HepG2 (cell line): ENCODE measurements around the gene NAIF1. TPM values are rescaled to one million over a fixed set of nuclear protein-coding genes. Genes with fewer than 3 reads are reported as not detected.

Experiments
- FOXM1 ChIP-seq: sonication (generic); formaldehyde crosslinking; IDR thresholded peaks from 2 replicates; pipeline ENCODE4 v1.5.0; 2020; ENCODE audit warnings: missing genetic modification reagents
- GATAD2A ChIP-seq: IDR thresholded peaks from 2 replicates; pipeline ENCODE4 v1.6.1; 2016
- HOXA9 ChIP-seq: sonication (generic); formaldehyde crosslinking; IDR thresholded peaks from 2 replicates; pipeline ENCODE4 v1.8.1; 2022; ENCODE audit warnings: missing genetic modification reagents, mild to moderate bottlenecking, moderate library complexity, borderline replicate concordance
- KDM1A ChIP-seq: IDR thresholded peaks from 2 replicates; pipeline ENCODE4 v1.6.1; 2016; ENCODE audit warnings: missing compliant biosample characterization
- MXD4 ChIP-seq: IDR thresholded peaks from 2 replicates; pipeline ENCODE4 v1.6.1; 2016; ENCODE audit warnings: mild to moderate bottlenecking, missing biosample characterization, missing genetic modification reagents
- REPIN1 ChIP-seq: sonication (generic); formaldehyde crosslinking; IDR thresholded peaks from 2 replicates; pipeline ENCODE4 v1.8.0; 2022; ENCODE audit warnings: missing genetic modification reagents, low read depth, mild to moderate bottlenecking, borderline replicate concordance
- SIX1 ChIP-seq: sonication (generic); formaldehyde crosslinking; IDR thresholded peaks from 2 replicates; pipeline ENCODE4 v1.4.0; 2020; ENCODE audit warnings: missing genetic modification reagents, borderline replicate concordance
- TARDBP ChIP-seq: sonication (generic); formaldehyde crosslinking; IDR thresholded peaks from 2 replicates; pipeline ENCODE4 v1.8.0; 2022; ENCODE audit warnings: mild to moderate bottlenecking, missing genetic modification reagents
- ZC3H13 ChIP-seq: sonication (generic); formaldehyde crosslinking; IDR thresholded peaks from 2 replicates; pipeline ENCODE4 v1.8.1; 2023; ENCODE audit warnings: mild to moderate bottlenecking, missing genetic modification reagents, moderate library complexity
- ZFP36L1 ChIP-seq: sonication (generic); formaldehyde crosslinking; IDR thresholded peaks from 2 replicates; pipeline ENCODE4 v1.8.0; 2022; ENCODE audit warnings: mild to moderate bottlenecking, missing genetic modification reagents, moderate library complexity
- ZNF274 ChIP-seq: sonication (generic); formaldehyde crosslinking; IDR thresholded peaks from 2 replicates; pipeline ENCODE4 v1.5.1; 2020; ENCODE audit warnings: mild to moderate bottlenecking, missing genetic modification reagents
- ZNF331 ChIP-seq: sonication (generic); formaldehyde crosslinking; IDR thresholded peaks from 2 replicates; pipeline ENCODE4 v1.4.0; 2020; ENCODE audit warnings: missing genetic modification reagents
- ZNF556 ChIP-seq: sonication (generic); formaldehyde crosslinking; IDR thresholded peaks from 2 replicates; pipeline ENCODE4 v1.4.0; 2020; ENCODE audit warnings: mild to moderate bottlenecking, missing genetic modification reagents, borderline replicate concordance
- ZNF772 ChIP-seq: sonication (generic); formaldehyde crosslinking; IDR thresholded peaks from 2 replicates; pipeline ENCODE4 v1.5.0; 2020; ENCODE audit warnings: mild to moderate bottlenecking, missing genetic modification reagents
- ZNF816 ChIP-seq: sonication (generic); formaldehyde crosslinking; IDR thresholded peaks from 2 replicates; pipeline ENCODE4 v1.8.0; 2022; ENCODE audit warnings: missing genetic modification reagents, mild to moderate bottlenecking, borderline replicate concordance
- polyA plus RNA-seq, 8 experiments: library from polyadenylated mRNA; depleted of rRNA in 3 of 8; stranded (reverse) in 7 of 8; unstranded in 1 of 8; fragments of >200 nt; fragmentation: Illumina TruSeq in 4 of 8; extraction: Trizol in 4 of 8; gene quantifications; 2 replicates each; pipeline versions ENCODE4 v1.2.1 to v1.2.3, GENCODE V29; 2011 to 2016; ENCODE audit warnings: low read depth in 4 of 8, missing spikeins in 1 of 8, mixed read lengths in 1 of 8; ENCODE audit not compliant: insufficient read depth in 1 of 8
- total RNA-seq, 5 experiments: library from RNA; depleted of rRNA; stranded (reverse); fragments of >200 nt; fragmentation: Illumina TruSeq; extraction: Trizol; gene quantifications; 2 replicates each; pipeline ENCODE4 v1.2.3, GENCODE V29; 2016; ENCODE audit warnings: low read depth in 1 of 5
- TF ChIP-seq, protein P1 (sequence below): sonication (generic); formaldehyde crosslinking; IDR thresholded peaks from 2 replicates; pipeline ENCODE4 v1.4.0; 2020; ENCODE audit warnings: missing genetic modification reagents
- TF ChIP-seq, protein P2 (sequence below): sonication (generic); formaldehyde crosslinking; IDR thresholded peaks from 2 replicates; pipeline ENCODE4 v1.4.0; 2020; ENCODE audit warnings: mild to moderate bottlenecking, missing genetic modification reagents
- TF ChIP-seq, protein P3 (sequence below), 2 experiments: fragments of 450-650 bp in 1 of 2; sonication (generic) in 1 of 2; formaldehyde crosslinking in 1 of 2; IDR thresholded peaks; 2 replicates each; pipeline versions ENCODE4 v1.6.1 to v1.8.0; 2016 to 2022; ENCODE audit warnings: antibody characterized with exemption in 1 of 2, mild to moderate bottlenecking in 1 of 2, missing genetic modification reagents in 1 of 2

Gene NAIF1
- total and polyA plus RNA-seq, 2 of the 13 experiments (the other 11 are each of a cell fraction or from before 2014, with no cell fraction given), result 6.0 to 6.9 TPM

DNA sequence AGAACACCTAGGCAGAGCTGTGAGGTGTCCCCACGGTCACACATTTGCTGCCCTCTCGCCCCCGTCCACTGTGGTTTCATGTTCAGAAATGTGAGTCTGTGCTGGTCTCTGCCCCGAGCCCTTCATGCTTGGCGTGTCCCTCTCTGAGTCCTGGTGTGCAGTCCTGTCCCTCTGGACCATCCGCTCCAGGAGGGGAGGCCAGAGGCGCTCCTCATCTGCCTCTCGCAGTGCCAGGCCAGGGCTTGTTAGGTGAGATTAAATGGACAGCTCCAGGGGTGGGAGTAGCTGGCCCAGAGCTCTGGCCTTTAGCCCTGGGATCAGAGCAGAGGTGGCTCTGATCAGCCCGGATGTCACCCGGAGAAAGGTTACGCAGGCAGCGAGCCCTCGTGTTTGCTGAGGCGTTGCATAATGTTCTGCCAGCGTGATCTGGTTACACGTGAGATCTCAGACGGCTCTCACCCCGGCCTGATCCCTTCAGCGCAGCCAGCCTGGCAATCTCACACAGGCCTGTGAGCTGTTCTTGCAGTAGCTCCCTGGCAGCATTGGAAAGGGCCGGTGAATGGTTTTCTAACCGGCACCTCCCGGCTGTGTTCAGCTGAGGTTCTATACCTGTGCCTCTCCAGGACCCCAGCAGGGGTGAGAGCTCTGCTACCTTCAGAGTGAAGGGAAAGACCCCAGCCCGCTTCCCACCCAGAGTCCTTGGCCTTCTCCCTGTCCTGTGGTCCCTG is 35.9 kb upstream of the NAIF1 start (continued):
- TF ChIP-seq, protein P1, sequence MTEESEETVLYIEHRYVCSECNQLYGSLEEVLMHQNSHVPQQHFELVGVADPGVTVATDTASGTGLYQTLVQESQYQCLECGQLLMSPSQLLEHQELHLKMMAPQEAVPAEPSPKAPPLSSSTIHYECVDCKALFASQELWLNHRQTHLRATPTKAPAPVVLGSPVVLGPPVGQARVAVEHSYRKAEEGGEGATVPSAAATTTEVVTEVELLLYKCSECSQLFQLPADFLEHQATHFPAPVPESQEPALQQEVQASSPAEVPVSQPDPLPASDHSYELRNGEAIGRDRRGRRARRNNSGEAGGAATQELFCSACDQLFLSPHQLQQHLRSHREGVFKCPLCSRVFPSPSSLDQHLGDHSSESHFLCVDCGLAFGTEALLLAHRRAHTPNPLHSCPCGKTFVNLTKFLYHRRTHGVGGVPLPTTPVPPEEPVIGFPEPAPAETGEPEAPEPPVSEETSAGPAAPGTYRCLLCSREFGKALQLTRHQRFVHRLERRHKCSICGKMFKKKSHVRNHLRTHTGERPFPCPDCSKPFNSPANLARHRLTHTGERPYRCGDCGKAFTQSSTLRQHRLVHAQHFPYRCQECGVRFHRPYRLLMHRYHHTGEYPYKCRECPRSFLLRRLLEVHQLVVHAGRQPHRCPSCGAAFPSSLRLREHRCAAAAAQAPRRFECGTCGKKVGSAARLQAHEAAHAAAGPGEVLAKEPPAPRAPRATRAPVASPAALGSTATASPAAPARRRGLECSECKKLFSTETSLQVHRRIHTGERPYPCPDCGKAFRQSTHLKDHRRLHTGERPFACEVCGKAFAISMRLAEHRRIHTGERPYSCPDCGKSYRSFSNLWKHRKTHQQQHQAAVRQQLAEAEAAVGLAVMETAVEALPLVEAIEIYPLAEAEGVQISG (CRISPR knock-in tag), result peak; percentile 90
- TF ChIP-seq, protein P2, sequence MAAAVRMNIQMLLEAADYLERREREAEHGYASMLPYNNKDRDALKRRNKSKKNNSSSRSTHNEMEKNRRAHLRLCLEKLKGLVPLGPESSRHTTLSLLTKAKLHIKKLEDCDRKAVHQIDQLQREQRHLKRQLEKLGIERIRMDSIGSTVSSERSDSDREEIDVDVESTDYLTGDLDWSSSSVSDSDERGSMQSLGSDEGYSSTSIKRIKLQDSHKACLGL (CRISPR knock-in tag), result peak; percentile 97
- TF ChIP-seq ZNF274 (CRISPR knock-in tag) (peak; percentile 98), ZFP36L1 (peak; percentile 98), ZC3H13 (CRISPR knock-in tag) (peak; percentile 89), ZNF331 (CRISPR knock-in tag) (peak; percentile 96), FOXM1 (CRISPR knock-in tag) (no peak), ZNF816 (no peak), HOXA9 (CRISPR knock-in tag) (peak; percentile 77; the same call in 1 of the 2 replicates), ZNF556 (peak; percentile 95; the same call in 1 of the 2 replicates), KDM1A (CRISPR knock-in tag) (peak; percentile 70; the same call in 1 of the 2 replicates), GATAD2A (peak; percentile 98), TARDBP (peak; percentile 96), ZNF772 (CRISPR knock-in tag) (peak; percentile 22), REPIN1 (CRISPR knock-in tag) (peak; percentile 92), SIX1 (peak; percentile 92), MXD4 (peak; percentile 94)
- TF ChIP-seq, protein P3, sequence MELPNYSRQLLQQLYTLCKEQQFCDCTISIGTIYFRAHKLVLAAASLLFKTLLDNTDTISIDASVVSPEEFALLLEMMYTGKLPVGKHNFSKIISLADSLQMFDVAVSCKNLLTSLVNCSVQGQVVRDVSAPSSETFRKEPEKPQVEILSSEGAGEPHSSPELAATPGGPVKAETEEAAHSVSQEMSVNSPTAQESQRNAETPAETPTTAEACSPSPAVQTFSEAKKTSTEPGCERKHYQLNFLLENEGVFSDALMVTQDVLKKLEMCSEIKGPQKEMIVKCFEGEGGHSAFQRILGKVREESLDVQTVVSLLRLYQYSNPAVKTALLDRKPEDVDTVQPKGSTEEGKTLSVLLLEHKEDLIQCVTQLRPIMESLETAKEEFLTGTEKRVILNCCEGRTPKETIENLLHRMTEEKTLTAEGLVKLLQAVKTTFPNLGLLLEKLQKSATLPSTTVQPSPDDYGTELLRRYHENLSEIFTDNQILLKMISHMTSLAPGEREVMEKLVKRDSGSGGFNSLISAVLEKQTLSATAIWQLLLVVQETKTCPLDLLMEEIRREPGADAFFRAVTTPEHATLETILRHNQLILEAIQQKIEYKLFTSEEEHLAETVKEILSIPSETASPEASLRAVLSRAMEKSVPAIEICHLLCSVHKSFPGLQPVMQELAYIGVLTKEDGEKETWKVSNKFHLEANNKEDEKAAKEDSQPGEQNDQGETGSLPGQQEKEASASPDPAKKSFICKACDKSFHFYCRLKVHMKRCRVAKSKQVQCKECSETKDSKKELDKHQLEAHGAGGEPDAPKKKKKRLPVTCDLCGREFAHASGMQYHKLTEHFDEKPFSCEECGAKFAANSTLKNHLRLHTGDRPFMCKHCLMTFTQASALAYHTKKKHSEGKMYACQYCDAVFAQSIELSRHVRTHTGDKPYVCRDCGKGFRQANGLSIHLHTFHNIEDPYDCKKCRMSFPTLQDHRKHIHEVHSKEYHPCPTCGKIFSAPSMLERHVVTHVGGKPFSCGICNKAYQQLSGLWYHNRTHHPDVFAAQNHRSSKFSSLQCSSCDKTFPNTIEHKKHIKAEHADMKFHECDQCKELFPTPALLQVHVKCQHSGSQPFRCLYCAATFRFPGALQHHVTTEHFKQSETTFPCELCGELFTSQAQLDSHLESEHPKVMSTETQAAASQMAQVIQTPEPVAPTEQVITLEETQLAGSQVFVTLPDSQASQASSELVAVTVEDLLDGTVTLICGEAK (IDR thresholded peaks at IDR 0.05), result no peak
- TF ChIP-seq, protein P3 (CRISPR knock-in tag; IDR thresholded peaks at IDR 0.05), result peak; percentile 90
